ENCODE data around the gene SCNN1A. TPM values are rescaled to one million over a fixed set of nuclear protein-coding genes. Genes with fewer than 3 reads are reported as not detected.

SCNN1A gene
- total and polyA plus RNA-seq, 2 of the 13 experiments (the other 11 are each of a cell fraction or from before 2014, with no cell fraction given), result 1.5 to 14.6 TPM

DNA sequence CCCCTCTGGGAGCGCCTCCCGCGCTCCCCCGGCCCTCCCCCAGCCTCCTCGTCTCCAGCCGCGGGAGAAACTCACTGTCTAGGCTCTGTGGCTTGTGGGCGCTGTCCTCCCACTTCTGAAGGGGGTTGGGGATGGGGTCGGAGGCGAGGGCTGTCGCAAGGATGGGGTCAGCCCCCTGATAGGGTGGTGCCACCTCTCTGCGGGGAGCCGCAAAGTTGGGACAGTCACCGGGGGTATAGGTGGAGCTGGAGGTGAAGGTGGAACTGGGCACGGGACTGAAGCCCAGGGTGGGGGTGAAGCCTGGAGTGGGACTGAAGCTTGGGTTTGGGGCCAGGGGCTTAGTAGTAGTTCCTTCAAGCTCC lies 45.7 kb downstream of the SCNN1A start:
- BruUV-seq (replicated peaks), result no TSS peak
- Histone ChIP-seq H3K4me3 (replicated peaks in 1 of 3; ENCODE audit: insufficient read depth in 1 of 3, low read depth in 2 of 3, low read length in 3 of 3) (no peak overlapping the region), H4K20me1 (ENCODE audit: insufficient read depth, low read length) (no peaks in the 10 kb centered on the region), H3K4me1 (ENCODE audit: insufficient read depth, low read length) (peaks cover 21% of the 10 kb centered on the region), H3K36me3 (replicated peaks in 1 of 2; ENCODE audit: control insufficient read depth in 1 of 2, insufficient read depth in 2 of 2, low read length in 2 of 2) (peaks cover 29 to 51% of the 10 kb centered on the region in 2 experiments; a peak in 4 of 5 replicates), H3K79me2 (ENCODE audit: insufficient read depth, low read length) (peaks cover 9% of the 10 kb centered on the region), H3K27me3 (ENCODE audit: control insufficient read depth in 1 of 2, insufficient read depth in 2 of 2, low read length in 2 of 2) (no peaks in the 10 kb centered on the region), H3K4me2 (ENCODE audit: low read depth, low read length) (no peak overlapping the region), H3K9me3 (ENCODE audit: low read length) (no peaks in the 10 kb centered on the region), H2AFZ (ENCODE audit: low read length) (no peak overlapping the region), H3K9ac (ENCODE audit: insufficient read depth, low read depth, low read length) (no peak overlapping the region), H3K27ac (ENCODE audit: extremely low read length, insufficient read depth, low read length) (no peak overlapping the region)
- no peak for DNase-seq (ENCODE audit: low spot score)
- CTCF ChIA-PET (ENCODE audit: low intra/inter-chr PET ratio, low total read pairs), result no interaction called here
- ATAC-seq, result no peak
- POLR2A ChIA-PET, result interaction anchor here (2.5 kb wide), 1 partner anchor 45 kb away, joined by 5 read pairs; the partner anchor contains the start of gene SCNN1A
- FAIRE-seq, result no peak
- 97% methylated on average over 15 of the region's 15 CpGs for WGBS (ENCODE audit: low lambda C conversion rate)
- in situ Hi-C loops (cut with HindIII; ENCODE audit: extremely low pct_ligation_motif_present, low pct_unique_long_range_greater_than_20kb), result no loop called here
- TF ChIP-seq ZNF264 (CRISPR knock-in tag; IDR thresholded peaks at IDR 0.05), result no peak
- peak; percentile 27 for TF ChIP-seq AGO2 (optimal IDR thresholded peaks at IDR 0.05; ENCODE audit: low read depth, low read length)
- TF ChIP-seq RBFOX2 (IDR thresholded peaks at IDR 0.05; ENCODE audit: low read depth, low read length), result peak; percentile 1; the same call in 1 of the 2 replicates
- intact Hi-C loops (cut with micrococcal nuclease; ENCODE audit: unreplicated experiment), result loop anchor here (10.0 kb wide), 1 partner anchor 135 kb away; no protein-coding TSS in a partner anchor

GRCh38 chr12:6328945-6329702 lies 46.2 kb downstream of the SCNN1A start:
- Histone ChIP-seq H4K20me1 (ENCODE audit: insufficient read depth, low read length) (no peaks in the 10 kb centered on the region), H3K9me3 (ENCODE audit: low read length) (no peaks in the 10 kb centered on the region), H3K9ac (ENCODE audit: insufficient read depth, low read depth, low read length) (no peak overlapping the region), H3K27ac (ENCODE audit: extremely low read length, insufficient read depth, low read length) (no peak overlapping the region), H2AFZ (ENCODE audit: low read length) (no peak overlapping the region), H3K4me3 (replicated peaks in 1 of 3; ENCODE audit: insufficient read depth in 1 of 3, low read depth in 2 of 3, low read length in 3 of 3) (no peak overlapping the region), H3K36me3 (replicated peaks in 1 of 2; ENCODE audit: control insufficient read depth in 1 of 2, insufficient read depth in 2 of 2, low read length in 2 of 2) (peaks cover 27 to 48% of the 10 kb centered on the region in 2 experiments; a peak in 4 of 5 replicates), H3K4me2 (ENCODE audit: low read depth, low read length) (no peak overlapping the region), H3K79me2 (ENCODE audit: insufficient read depth, low read length) (peaks cover 4% of the 10 kb centered on the region), H3K27me3 (ENCODE audit: control insufficient read depth in 1 of 2, insufficient read depth in 2 of 2, low read length in 2 of 2) (no peaks in the 10 kb centered on the region), H3K4me1 (ENCODE audit: insufficient read depth, low read length) (peaks cover 19% of the 10 kb centered on the region)
- FAIRE-seq (no peak), ATAC-seq (no peak), DNase-seq (ENCODE audit: low spot score) (no peak)
- intact Hi-C loops (cut with micrococcal nuclease; ENCODE audit: unreplicated experiment) (no loop called here), in situ Hi-C loops (cut with HindIII; ENCODE audit: extremely low pct_ligation_motif_present, low pct_unique_long_range_greater_than_20kb) (no loop called here)
- TF ChIP-seq ZBTB38 (CRISPR knock-in tag; IDR thresholded peaks at IDR 0.05) (peak; percentile 45; the same call in 1 of the 2 replicates), HOXA3 (CRISPR knock-in tag; IDR thresholded peaks at IDR 0.05) (peak; percentile 39; the same call in 1 of the 2 replicates), ZNF576 (CRISPR knock-in tag; IDR thresholded peaks at IDR 0.05) (no peak), MBD4 (IDR thresholded peaks at IDR 0.05; ENCODE audit: borderline replicate concordance, low read length) (no peak), AGO2 (optimal IDR thresholded peaks at IDR 0.05; ENCODE audit: low read depth, low read length) (peak; percentile 88), RBFOX2 (IDR thresholded peaks at IDR 0.05; ENCODE audit: low read depth, low read length) (peak; percentile 80), GATA4 (IDR thresholded peaks at IDR 0.05; ENCODE audit: borderline replicate concordance, low read depth) (no peak), HNRNPK (IDR thresholded peaks at IDR 0.05; ENCODE audit: low read depth, low read length, poor library complexity, severe bottlenecking) (no peak), SOX13 (IDR thresholded peaks at IDR 0.05) (no peak), SOX13 (CRISPR knock-in tag; conservative IDR thresholded peaks at IDR 0.05 in 1 of 2, IDR thresholded peaks at IDR 0.05 in 1 of 2) (no peak)
- TF ChIP-seq, protein P1, sequence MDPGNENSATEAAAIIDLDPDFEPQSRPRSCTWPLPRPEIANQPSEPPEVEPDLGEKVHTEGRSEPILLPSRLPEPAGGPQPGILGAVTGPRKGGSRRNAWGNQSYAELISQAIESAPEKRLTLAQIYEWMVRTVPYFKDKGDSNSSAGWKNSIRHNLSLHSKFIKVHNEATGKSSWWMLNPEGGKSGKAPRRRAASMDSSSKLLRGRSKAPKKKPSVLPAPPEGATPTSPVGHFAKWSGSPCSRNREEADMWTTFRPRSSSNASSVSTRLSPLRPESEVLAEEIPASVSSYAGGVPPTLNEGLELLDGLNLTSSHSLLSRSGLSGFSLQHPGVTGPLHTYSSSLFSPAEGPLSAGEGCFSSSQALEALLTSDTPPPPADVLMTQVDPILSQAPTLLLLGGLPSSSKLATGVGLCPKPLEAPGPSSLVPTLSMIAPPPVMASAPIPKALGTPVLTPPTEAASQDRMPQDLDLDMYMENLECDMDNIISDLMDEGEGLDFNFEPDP (CRISPR knock-in tag; conservative IDR thresholded peaks at IDR 0.05), result no peak
- CTCF ChIA-PET (ENCODE audit: low intra/inter-chr PET ratio, low total read pairs), result no interaction called here
- WGBS (ENCODE audit: low lambda C conversion rate), result 98% methylated on average over 72 of the region's 75 CpGs
- no TSS peak for BruUV-seq (replicated peaks)
- POLR2A ChIA-PET, result interaction anchor here (0.7 to 2.5 kb wide), 3 partner anchors 34 to 55 kb away, joined by 3 to 7 read pairs (median 5); partner anchors contain the start of genes LTBR and SCNN1A

Measured in HepG2 (cell line).